GM21447 (cell line): ENCODE data around the gene CCDC183.
A peak's percentile ranks its signal among the peaks of the same experiment; 100 is the strongest.
"Not testable (repeated sequence)": the region's sequence is repeated elsewhere in the genome, so short reads cannot be mapped to it uniquely, and the experiment has no call there.

Experiments
- ATAC-seq: cut with Tn5 transposase; IDR thresholded peaks from one replicate; pipeline ENCODE4 v1.9.1; 2021; ENCODE audit not compliant: unreplicated experiment

Gene CCDC183

GRCh38 chr9:136784249-136784996 lies 11.7 kb upstream of the CCDC183 start:
- ATAC-seq: no peak

GRCh38 chr9:136784997-136785361 lies 11.2 kb upstream of the CCDC183 start:
- no peak for ATAC-seq

- not testable (repeated sequence) for ATAC-seq
Measured at GRCh38 chr9:136785565-136786355, 10.4 kb upstream of the CCDC183 start.

GRCh38 chr9:136786451-136786850 lies 9.7 kb upstream of the CCDC183 start:
- ATAC-seq: no peak

GRCh38 chr9:136786983-136787382 lies 9.2 kb upstream of the CCDC183 start:
- ATAC-seq: not testable (repeated sequence)

- no peak for ATAC-seq
Measured at GRCh38 chr9:136787690-136788400, 8.3 kb upstream of the CCDC183 start.

GRCh38 chr9:136788644-136789522 lies 7.3 kb upstream of the CCDC183 start:
- ATAC-seq: not testable (repeated sequence)

GRCh38 chr9:136789523-136789937 lies 6.6 kb upstream of the CCDC183 start:
- no peak for ATAC-seq

GRCh38 chr9:136790640-136791515 lies 5.3 kb upstream of the CCDC183 start, which contains the start of gene TMEM141:
TMEM141 (plus strand) TSS chr9:136791344; CDS start chr9:136791371, 27 bp downstream.
- ATAC-seq: peak; percentile 76

- peak; percentile 17 for ATAC-seq
Measured at GRCh38 chr9:136791516-136792276, 4.4 kb upstream of the CCDC183 start.

GRCh38 chr9:136792321-136793085 lies 3.6 kb upstream of the CCDC183 start:
- ATAC-seq: no peak

- ATAC-seq: no peak
Measured at GRCh38 chr9:136793086-136793946, 2.8 kb upstream of the CCDC183 start.

GRCh38 chr9:136794281-136794999 lies 1.7 kb upstream of the CCDC183 start:
- ATAC-seq: no peak

GRCh38 chr9:136795000-136795348 lies 1.2 kb upstream of the CCDC183 start:
- ATAC-seq: no peak

- ATAC-seq: not testable (repeated sequence)
Measured at GRCh38 chr9:136796775-136797347, 723 bp downstream of the CCDC183 start.

GRCh38 chr9:136798708-136799078 lies 2.6 kb downstream of the CCDC183 start:
- no peak for ATAC-seq
